Activated gamma-delta T cell treated with anti-CD3 and anti-CD28 coated beads, Interleukin-2, amount 50 U/mL, for 16 hours (primary cell): ENCODE results near the gene PTGES2.
"Not testable (repeated sequence)": the region's sequence is repeated elsewhere in the genome, so short reads cannot be mapped to it uniquely, and the experiment has no call there.

ENCODE experiments used
- DNase-seq: peaks from one replicate; pipeline ENCODE4 v3.0.0-alpha.2; 2020; ENCODE audit warnings: low read depth

PTGES2 gene

GRCh38 chr9:128118971-128119665 is 8.4 kb downstream of the PTGES2 start:
- DNase-seq = no peak

- DNase-seq = no peak
Observed at GRCh38 chr9:128118472-128118857, 9.1 kb downstream of the PTGES2 start.

- DNase-seq = peak; percentile 97
Observed at GRCh38 chr9:128117613-128118471, 9.7 kb downstream of the PTGES2 start.

GRCh38 chr9:128116104-128117083 is 11.1 kb downstream of the PTGES2 start:
- DNase-seq = no peak

GRCh38 chr9:128115187-128116103 is 12.1 kb downstream of the PTGES2 start:
- no peak for DNase-seq

GRCh38 chr9:128114326-128115186 is 13.0 kb downstream of the PTGES2 start:
- DNase-seq = no peak

- DNase-seq = no peak
Observed at GRCh38 chr9:128113526-128114325, 13.8 kb downstream of the PTGES2 start.

- not testable (repeated sequence) for DNase-seq
Observed at GRCh38 chr9:128111726-128112125, 15.8 kb downstream of the PTGES2 start.

- no peak for DNase-seq
Observed at GRCh38 chr9:128109050-128109709, 18.3 kb downstream of the PTGES2 start.

- DNase-seq = no peak
Observed at GRCh38 chr9:128108269-128109049, 19.1 kb downstream of the PTGES2 start.

- no peak for DNase-seq
Observed at GRCh38 chr9:128107468-128108268, 19.9 kb downstream of the PTGES2 start.

- DNase-seq = no peak
Observed at GRCh38 chr9:128106940-128107467, 20.5 kb downstream of the PTGES2 start.

- no peak for DNase-seq
Observed at GRCh38 chr9:128106181-128106939, 21.2 kb downstream of the PTGES2 start.

- no peak for DNase-seq
Observed at GRCh38 chr9:128105538-128106175, 21.9 kb downstream of the PTGES2 start.

GRCh38 chr9:128104171-128104618 is 23.3 kb downstream of the PTGES2 start:
- DNase-seq = no peak
